ENCODE results near the gene WEE1.

WEE1 gene

DNA sequence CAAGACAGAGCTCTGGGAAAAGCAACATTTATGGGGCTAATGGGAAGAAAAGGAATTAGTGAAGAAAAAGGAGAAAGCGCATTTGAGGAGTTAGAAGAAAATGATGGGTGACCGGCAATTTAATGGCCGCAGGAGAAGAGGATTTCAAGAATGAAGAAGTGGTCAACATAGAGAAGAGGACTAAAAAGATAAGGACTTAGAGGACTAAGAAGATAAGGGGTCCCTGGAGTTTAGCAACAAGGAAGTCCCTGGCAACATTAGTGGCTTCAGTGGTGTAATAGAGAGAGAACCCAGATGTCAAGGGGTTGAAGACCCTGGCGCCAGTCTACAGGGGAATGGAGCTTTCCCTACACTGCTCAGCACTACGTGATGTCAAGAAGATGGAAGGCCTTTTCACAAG is 32.3 kb downstream of the WEE1 start:
- Histone ChIP-seq H3K27me3 (ENCODE audit: control insufficient read depth, insufficient read depth, low read length) (no peaks in the 10 kb centered on the region), H3K9me3 (ENCODE audit: control insufficient read depth, insufficient read depth, low read length) (no peaks in the 10 kb centered on the region), H3K9ac (ENCODE audit: low read depth, low read length) (no peak overlapping the region), H3K4me1 (ENCODE audit: control insufficient read depth, insufficient read depth, low read length) (peaks cover 12% of the 10 kb centered on the region), H3K4me3 (ENCODE audit: low read depth, low read length) (no peak overlapping the region), H3K36me3 (ENCODE audit: control insufficient read depth, insufficient read depth, low read length) (no peaks in the 10 kb centered on the region)

GRCh38 chr11:9606809-9607510 is 33.5 kb downstream of the WEE1 start:
- Histone ChIP-seq H3K4me3 (ENCODE audit: low read depth, low read length) (no peak overlapping the region), H3K4me1 (ENCODE audit: control insufficient read depth, insufficient read depth, low read length) (peaks cover 2% of the 10 kb centered on the region), H3K36me3 (ENCODE audit: control insufficient read depth, insufficient read depth, low read length) (no peaks in the 10 kb centered on the region), H3K9ac (ENCODE audit: low read depth, low read length) (no peak overlapping the region), H3K9me3 (ENCODE audit: control insufficient read depth, insufficient read depth, low read length) (no peaks in the 10 kb centered on the region), H3K27me3 (ENCODE audit: control insufficient read depth, insufficient read depth, low read length) (no peaks in the 10 kb centered on the region)

DNA sequence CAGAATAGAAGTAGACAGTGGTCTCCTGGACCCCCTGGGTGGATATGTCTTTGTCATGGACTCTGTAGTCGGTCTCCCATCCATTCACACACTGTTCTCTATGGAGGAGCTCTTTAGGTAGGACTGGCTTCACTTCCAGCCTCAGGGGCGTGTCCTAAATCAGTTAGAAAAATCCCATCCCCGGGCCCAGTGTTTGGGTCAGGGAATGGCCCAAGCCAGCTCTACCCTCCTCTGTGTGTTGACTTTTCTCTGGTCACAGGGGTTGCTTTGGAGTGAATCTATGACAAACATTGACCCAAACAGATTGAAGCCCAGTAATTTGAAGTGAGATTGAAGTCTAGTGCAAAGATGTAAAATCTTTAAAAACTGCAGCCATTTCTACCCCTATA is 34.0 kb downstream of the WEE1 start:
- Histone ChIP-seq H3K36me3 (ENCODE audit: control insufficient read depth, insufficient read depth, low read length) (no peaks in the 10 kb centered on the region), H3K4me1 (ENCODE audit: control insufficient read depth, insufficient read depth, low read length) (peaks cover 2% of the 10 kb centered on the region), H3K9me3 (ENCODE audit: control insufficient read depth, insufficient read depth, low read length) (no peaks in the 10 kb centered on the region), H3K27me3 (ENCODE audit: control insufficient read depth, insufficient read depth, low read length) (no peaks in the 10 kb centered on the region), H3K9ac (ENCODE audit: low read depth, low read length) (no peak overlapping the region), H3K4me3 (ENCODE audit: low read depth, low read length) (no peak overlapping the region)

DNA sequence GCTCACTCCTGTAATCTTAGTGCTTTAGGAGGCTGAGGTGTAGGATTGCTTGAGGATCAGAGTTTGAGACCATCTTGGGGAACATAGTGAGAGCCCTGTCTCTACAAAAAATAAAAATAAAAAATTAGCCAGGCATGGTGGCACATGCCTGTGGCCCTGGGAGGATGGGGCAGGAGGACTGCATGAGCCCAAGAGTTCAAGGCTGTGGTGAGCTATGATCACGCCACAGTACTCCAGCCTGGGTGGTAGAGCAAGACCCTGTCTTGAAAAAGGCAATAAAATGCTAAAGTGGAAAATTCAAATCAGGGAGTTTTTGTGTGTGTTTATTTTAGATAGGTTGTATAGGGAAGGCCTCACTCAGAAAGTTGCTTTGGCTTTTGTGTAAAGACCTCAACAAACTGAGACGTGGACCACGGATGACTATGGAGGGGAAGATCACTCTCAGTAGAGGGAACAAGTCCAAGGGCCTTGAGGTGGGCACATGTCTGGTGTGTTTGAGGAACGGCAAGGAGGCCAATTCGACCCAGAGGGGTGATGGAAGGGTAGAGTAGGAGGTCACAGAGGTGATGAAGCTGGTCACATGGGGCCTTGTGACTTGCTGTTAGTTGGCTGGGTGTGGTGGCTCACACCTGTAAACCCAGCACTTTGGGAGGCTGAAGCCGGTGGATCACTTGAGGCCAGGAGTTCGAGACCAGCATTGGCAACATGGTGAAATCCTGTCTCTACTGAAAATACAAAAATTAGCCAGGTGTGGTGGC is 35.7 kb downstream of the WEE1 start:
- no peaks in the 10 kb centered on the region for H3K27me3 ChIP-seq (ENCODE audit: control insufficient read depth, insufficient read depth, low read length)
- no peak overlapping the region for H3K9ac ChIP-seq (ENCODE audit: low read depth, low read length)

GRCh38 chr11:9609841-9610240 is 36.4 kb downstream of the WEE1 start:
- Histone ChIP-seq H3K27me3 (ENCODE audit: control insufficient read depth, insufficient read depth, low read length) (no peaks in the 10 kb centered on the region), H3K9ac (ENCODE audit: low read depth, low read length) (no peak overlapping the region), H3K36me3 (ENCODE audit: control insufficient read depth, insufficient read depth, low read length) (no peaks in the 10 kb centered on the region), H3K4me1 (ENCODE audit: control insufficient read depth, insufficient read depth, low read length) (peaks cover 8% of the 10 kb centered on the region), H3K4me3 (ENCODE audit: low read depth, low read length) (no peak overlapping the region), H3K9me3 (ENCODE audit: control insufficient read depth, insufficient read depth, low read length) (no peaks in the 10 kb centered on the region)

More for the DNA sequence above, 35.7 kb downstream of the WEE1 start:
- H3K36me3 ChIP-seq (ENCODE audit: control insufficient read depth, insufficient read depth, low read length) = no peaks in the 10 kb centered on the region
- H3K4me3 ChIP-seq (ENCODE audit: low read depth, low read length) = no peak overlapping the region
- peaks cover 5% of the 10 kb centered on the region for H3K4me1 ChIP-seq (ENCODE audit: control insufficient read depth, insufficient read depth, low read length)
- H3K9me3 ChIP-seq (ENCODE audit: control insufficient read depth, insufficient read depth, low read length) = no peaks in the 10 kb centered on the region

DNA sequence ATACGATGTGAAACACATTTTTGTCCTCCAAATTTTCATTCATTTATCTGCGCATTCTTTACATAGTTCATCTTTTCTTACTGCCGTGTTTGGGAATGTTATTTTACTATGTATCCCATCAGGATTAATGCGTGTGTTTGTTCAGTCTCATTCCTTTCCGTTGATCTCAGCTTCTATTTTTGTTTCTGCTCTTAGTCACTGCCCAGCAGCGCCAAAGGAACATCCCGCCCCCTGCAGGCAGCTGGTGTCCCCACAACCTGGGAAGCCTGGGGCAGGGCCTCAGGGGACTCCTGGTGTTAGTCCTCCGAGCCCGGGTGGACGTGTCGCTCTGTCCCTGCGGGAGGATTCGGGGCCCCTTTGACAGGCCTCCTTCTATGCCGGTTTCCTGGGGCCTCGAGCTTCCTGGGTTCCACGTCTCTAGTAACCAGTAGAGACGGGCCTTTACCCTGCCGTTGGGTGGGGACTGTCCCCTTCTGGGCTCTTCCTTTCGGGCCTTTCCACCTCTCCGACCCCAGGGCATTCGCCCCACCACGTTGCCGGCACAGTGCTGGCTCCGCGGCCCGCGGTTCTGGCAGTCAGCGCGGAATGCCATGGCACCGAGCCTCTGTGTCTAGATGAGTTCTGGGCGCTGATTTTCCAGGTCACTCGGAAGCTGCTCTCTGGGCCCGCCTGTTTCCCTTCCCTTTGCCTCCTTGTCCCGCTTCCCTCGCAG is 39.8 kb downstream of the WEE1 start:
- H3K27me3 ChIP-seq (ENCODE audit: control insufficient read depth, insufficient read depth, low read length) = no peaks in the 10 kb centered on the region
- H3K9me3 ChIP-seq (ENCODE audit: control insufficient read depth, insufficient read depth, low read length) = no peaks in the 10 kb centered on the region
- peak overlapping the region; percentile 57 for H3K9ac ChIP-seq (ENCODE audit: low read depth, low read length)
- no peaks in the 10 kb centered on the region for H3K36me3 ChIP-seq (ENCODE audit: control insufficient read depth, insufficient read depth, low read length)
- peak overlapping the region; percentile 72 for H3K4me3 ChIP-seq (ENCODE audit: low read depth, low read length)
- peaks cover 7% of the 10 kb centered on the region for H3K4me1 ChIP-seq (ENCODE audit: control insufficient read depth, insufficient read depth, low read length)

DNA sequence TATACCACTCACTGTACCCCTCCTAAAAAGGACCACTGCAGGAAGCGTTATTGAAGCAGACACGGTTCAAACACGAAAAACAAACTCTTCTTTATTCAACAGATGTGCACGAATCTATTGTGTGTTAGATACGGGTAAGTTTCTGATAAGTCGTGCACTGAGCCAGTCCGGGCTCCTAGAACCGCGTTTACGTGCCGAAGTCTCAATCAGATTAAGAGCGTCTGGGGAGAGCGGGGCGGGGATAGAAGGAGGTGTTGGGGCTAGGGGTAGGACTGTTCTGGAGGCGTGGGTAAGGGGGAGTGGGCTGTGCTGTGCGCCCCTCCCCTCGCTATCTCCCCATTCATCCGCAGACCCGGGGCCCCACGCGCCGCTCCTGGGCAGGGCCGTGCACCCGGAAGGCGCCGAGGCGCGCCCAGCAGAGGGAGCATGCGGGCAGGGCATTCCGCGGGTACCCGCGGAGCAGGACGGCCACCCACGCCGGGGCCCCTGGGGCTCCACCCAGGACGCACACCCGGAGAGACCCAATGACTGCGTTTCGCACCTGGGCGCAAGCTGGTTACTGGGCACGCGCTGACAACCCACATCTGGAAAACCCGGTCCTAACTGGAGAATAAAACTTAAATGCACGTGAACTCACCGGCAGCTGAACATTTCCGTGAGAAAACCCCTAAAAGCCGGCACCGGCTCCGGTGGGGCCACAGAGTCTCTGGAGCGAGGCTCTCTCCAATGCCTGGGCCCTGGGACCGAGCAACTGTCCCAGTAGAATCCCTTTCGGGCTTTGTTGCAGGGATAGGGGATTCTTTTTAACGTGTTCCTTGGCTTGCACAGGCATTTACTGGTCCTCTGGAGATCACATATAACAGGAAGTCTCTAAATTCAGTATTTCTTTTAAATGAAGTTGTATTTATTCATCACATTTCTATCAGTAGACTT is 40.6 kb downstream of the WEE1 start:
- peak overlapping the region; percentile 72 for H3K4me3 ChIP-seq (ENCODE audit: low read depth, low read length)
- peak overlapping the region; percentile 57 for H3K9ac ChIP-seq (ENCODE audit: low read depth, low read length)
- peaks cover 7% of the 10 kb centered on the region for H3K4me1 ChIP-seq (ENCODE audit: control insufficient read depth, insufficient read depth, low read length)
- H3K9me3 ChIP-seq (ENCODE audit: control insufficient read depth, insufficient read depth, low read length) = no peaks in the 10 kb centered on the region
- no peaks in the 10 kb centered on the region for H3K36me3 ChIP-seq (ENCODE audit: control insufficient read depth, insufficient read depth, low read length)
- H3K27me3 ChIP-seq (ENCODE audit: control insufficient read depth, insufficient read depth, low read length) = no peaks in the 10 kb centered on the region

GRCh38 chr11:9615031-9615451 is 41.6 kb downstream of the WEE1 start:
- no peak overlapping the region for H3K9ac ChIP-seq (ENCODE audit: low read depth, low read length)
- no peaks in the 10 kb centered on the region for H3K9me3 ChIP-seq (ENCODE audit: control insufficient read depth, insufficient read depth, low read length)
- no peak overlapping the region for H3K4me3 ChIP-seq (ENCODE audit: low read depth, low read length)
- H3K36me3 ChIP-seq (ENCODE audit: control insufficient read depth, insufficient read depth, low read length) = no peaks in the 10 kb centered on the region
- no peaks in the 10 kb centered on the region for H3K27me3 ChIP-seq (ENCODE audit: control insufficient read depth, insufficient read depth, low read length)
- H3K4me1 ChIP-seq (ENCODE audit: control insufficient read depth, insufficient read depth, low read length) = peaks cover 7% of the 10 kb centered on the region

DNA sequence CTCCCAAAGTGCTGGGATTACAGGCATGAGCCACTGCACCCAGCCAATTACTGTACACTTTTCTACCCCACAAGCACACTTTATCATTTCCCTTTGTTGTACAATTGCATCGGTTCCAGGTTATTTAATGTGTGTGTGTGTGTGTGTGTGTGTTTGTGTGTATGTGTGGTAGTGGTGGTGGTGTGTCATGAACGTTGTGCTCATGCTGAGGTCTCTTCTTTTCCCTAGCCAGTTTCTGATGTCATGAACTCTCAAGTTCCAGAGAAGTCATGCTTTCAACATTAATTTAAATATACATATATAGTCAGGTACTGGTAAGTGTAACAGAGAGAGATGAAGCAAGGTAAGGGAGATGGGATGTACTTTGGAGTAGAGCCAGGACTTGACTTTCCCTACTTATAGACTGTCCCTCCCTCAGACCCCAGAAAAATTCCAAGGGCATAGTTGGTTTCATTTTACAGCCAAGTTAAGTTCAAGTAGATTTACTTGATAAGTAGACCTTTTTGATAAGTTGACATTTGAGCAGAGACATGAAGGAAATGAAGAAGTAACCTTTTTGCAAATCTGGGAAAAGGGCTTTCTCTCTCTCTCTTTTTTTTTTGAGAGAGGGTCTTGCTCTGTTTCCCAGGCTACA is 42.7 kb downstream of the WEE1 start:
- no peaks in the 10 kb centered on the region for H3K9me3 ChIP-seq (ENCODE audit: control insufficient read depth, insufficient read depth, low read length)
- no peaks in the 10 kb centered on the region for H3K27me3 ChIP-seq (ENCODE audit: control insufficient read depth, insufficient read depth, low read length)
- H3K36me3 ChIP-seq (ENCODE audit: control insufficient read depth, insufficient read depth, low read length) = no peaks in the 10 kb centered on the region
- H3K9ac ChIP-seq (ENCODE audit: low read depth, low read length) = no peak overlapping the region
- H3K4me3 ChIP-seq (ENCODE audit: low read depth, low read length) = no peak overlapping the region
- H3K4me1 ChIP-seq (ENCODE audit: control insufficient read depth, insufficient read depth, low read length) = peaks cover 7% of the 10 kb centered on the region

- H3K9me3 ChIP-seq (ENCODE audit: control insufficient read depth, insufficient read depth, low read length) = no peaks in the 10 kb centered on the region
- peaks cover 7% of the 10 kb centered on the region for H3K4me1 ChIP-seq (ENCODE audit: control insufficient read depth, insufficient read depth, low read length)
- H3K9ac ChIP-seq (ENCODE audit: low read depth, low read length) = no peak overlapping the region
- no peaks in the 10 kb centered on the region for H3K27me3 ChIP-seq (ENCODE audit: control insufficient read depth, insufficient read depth, low read length)
- no peaks in the 10 kb centered on the region for H3K36me3 ChIP-seq (ENCODE audit: control insufficient read depth, insufficient read depth, low read length)
- no peak overlapping the region for H3K4me3 ChIP-seq (ENCODE audit: low read depth, low read length)
Observed at GRCh38 chr11:9616858-9617257, 43.4 kb downstream of the WEE1 start.

DNA sequence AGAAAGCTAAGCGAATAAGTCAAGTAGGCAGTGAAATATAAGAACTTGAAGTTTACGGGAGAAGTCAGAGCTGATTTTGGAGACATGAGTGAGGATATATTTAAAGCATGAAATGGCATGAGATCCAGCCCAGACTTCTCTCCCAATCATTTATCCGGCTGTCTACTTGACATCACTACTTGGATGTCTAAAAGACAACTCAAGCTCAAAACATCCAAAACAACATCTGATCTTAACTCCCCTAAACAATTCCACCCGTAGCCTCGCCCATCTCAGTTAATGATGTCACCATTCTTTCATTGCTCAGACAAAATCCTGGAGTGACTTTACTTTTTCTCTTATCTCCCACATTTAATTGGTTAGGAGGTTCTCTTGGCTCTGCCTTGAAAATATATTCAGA is 44.5 kb downstream of the WEE1 start:
- H3K4me3 ChIP-seq (ENCODE audit: low read depth, low read length) = no peak overlapping the region
- H3K9ac ChIP-seq (ENCODE audit: low read depth, low read length) = no peak overlapping the region
- H3K36me3 ChIP-seq (ENCODE audit: control insufficient read depth, insufficient read depth, low read length) = no peaks in the 10 kb centered on the region
- peaks cover 5% of the 10 kb centered on the region for H3K4me1 ChIP-seq (ENCODE audit: control insufficient read depth, insufficient read depth, low read length)
- no peaks in the 10 kb centered on the region for H3K9me3 ChIP-seq (ENCODE audit: control insufficient read depth, insufficient read depth, low read length)
- H3K27me3 ChIP-seq (ENCODE audit: control insufficient read depth, insufficient read depth, low read length) = no peaks in the 10 kb centered on the region
